ENCODE measurements around the gene MRTFA.
A peak's percentile ranks its signal among the peaks of the same experiment; 100 is the strongest.
"Not testable (repeated sequence)": the region's sequence is repeated elsewhere in the genome, so short reads cannot be mapped to it uniquely, and the experiment has no call there.

Gene MRTFA

GRCh38 chr22:40656651-40657050, 20.1 kb upstream of the MRTFA start:
- DNase-seq = not testable (repeated sequence)

DNA sequence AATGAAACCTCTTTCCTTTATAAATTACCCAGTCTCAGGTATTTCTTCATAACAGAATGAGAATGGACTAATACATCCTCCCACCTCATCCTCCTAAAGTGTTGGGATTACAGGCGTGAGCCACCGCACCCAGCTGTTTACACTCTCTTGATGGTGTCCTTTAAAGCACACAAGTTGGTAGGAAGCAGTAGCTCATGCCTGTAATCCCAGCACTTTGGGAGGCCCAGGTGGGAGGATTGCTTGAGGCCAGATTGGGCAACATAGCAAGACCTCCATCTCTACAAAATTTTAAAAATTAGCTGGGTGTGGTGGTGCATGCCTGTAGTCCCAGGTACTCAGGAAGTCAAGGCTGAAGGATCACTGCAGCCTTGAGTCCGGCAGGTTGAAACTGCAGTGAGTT, 19.4 kb upstream of the MRTFA start:
- DNase-seq = not testable (repeated sequence)

GRCh38 chr22:40654522-40655167, 18.1 kb upstream of the MRTFA start:
- DNase-seq = peak; percentile 30

- no peak for DNase-seq
Observed at GRCh38 chr22:40653361-40653760, 16.8 kb upstream of the MRTFA start.

DNA sequence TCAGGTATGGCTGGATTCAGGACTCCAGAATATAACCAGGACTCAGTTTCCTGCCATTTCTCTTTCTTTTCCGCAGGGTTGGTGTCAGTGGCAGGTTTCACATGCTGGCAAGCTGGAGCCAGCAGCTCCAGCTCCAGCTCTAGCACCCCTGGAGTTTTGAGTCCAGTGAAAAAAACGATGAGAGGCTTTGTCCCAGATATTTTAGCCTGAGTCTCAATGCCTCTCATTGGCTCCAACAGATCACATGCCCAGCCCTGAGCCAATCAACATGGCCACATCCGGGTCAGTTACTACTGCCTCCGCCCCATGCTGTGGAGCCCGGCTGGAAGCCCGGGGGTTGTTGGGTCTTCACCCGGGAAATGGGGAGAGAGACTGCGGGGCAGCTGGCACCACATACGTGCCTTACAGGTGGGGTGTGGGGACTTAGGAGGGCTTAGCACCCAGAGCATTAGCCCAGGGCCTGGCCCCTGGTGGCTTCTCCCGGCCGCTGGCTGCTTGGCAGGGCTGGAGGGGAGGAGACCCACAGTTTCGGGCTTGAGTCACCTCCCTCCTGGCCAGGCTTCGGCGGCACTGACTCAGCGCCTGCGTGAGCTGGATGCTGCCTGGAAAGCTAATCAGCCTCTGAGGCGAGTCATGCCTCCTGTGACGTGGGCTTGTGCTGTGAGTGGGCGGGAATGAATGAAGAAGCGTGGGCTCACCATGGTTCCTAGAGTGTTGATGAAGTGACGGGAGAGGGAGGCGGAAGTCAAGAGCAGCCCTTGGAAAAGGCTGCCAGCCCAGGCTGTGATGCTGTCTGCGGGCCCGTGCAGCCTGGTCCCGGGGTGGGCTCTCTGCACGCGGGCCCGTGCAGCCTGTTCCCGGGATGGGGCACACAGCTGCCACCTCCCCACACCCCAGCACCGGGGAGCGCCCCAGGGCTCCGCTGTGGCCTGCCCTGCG, 15.3 kb upstream of the MRTFA start:
- DNase-seq = peak; percentile 91

DNA sequence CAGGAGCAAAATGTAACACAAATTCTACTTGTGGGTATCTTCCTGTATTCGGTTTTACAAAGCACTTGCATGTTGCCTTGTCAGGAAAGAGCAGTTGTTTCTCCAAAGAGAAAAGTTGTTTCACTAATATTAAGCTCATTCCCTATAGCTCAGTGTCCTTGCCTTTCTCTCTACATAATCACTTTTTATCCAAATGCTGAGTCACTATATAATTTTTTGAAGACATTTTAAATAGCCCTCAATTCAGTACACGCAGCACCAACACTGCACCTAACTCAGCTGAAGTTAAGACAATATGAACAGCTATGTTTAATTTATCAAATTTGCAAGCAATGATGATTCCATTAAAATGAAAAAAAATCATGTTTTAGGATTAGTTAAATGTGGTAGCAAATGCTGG, 14.5 kb upstream of the MRTFA start:
- DNase-seq = no peak

DNA sequence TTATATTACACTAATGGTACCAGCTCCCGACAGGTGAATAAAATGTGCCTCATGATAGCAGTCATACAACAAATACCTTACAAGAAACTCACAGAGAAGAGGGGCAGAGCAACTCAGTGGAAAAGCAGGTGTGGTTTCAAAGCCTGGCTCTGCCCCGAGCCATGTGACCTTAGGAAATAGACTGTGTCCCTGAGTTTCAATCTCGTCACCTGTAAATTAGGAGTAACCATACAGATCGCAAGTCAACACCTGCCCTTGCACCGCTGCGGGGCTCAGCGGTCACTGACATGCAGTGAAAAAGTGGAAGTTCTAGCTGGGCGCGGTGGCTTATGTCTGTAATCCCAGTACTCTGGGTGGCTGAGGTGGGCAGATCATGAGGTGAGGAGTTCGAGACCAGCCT, 11.9 kb upstream of the MRTFA start:
- DNase-seq = no peak

DNA sequence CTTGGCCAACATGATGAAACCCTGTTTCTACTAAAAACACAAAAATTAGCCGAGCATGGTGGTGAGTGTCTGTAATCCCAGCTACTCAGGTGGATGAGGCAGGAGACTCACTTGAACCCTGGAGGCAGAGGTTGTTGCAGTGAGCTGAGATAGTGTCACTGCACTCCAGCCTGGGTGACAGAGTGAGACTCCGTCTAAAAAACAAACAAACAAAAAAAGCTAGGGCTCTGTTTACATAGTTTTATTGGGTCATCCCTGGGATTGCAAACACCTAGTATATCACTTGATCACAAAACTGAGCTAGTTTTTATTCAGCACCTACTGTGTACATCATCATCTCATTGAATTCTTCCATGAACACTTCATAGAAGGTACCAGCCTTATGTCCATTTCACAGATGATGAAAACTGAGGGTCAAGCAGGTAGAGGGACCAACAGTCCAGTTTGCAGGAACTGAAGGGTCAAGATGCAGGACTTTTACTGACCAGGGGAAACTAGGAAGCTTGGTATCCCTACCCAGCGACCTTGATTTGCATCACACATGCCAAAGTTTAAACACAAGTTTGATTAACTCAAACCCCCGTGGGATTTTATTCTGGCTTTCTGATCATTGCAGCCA, 9.2 kb upstream of the MRTFA start:
- no peak for DNase-seq

DNA sequence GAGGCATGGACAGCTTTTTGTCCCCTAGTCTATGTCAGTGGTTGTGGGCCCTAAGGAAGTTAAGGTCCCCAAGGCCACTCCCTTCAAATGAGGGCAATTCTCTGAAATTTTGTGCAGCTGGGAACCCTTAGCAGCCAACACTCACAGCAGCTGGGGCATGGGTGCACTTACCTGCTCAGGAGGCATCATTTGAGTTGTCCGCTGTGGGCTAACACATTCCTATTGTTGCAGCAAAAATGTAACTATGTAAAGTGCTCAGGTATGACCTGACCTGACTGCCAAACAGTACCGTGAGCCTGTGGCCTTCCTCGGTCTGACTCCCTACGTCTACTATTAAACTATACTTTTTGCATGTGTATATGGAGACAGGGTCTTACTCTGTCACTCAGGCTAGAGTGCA, 5.8 kb upstream of the MRTFA start:
- DNase-seq = no peak

GRCh38 chr22:40641269-40641668, 4.8 kb upstream of the MRTFA start:
- no peak for DNase-seq

GRCh38 chr22:40638261-40638660, 1.7 kb upstream of the MRTFA start:
- no peak for DNase-seq

GRCh38 chr22:40637183-40638150, 948 bp upstream of the MRTFA start:
- peak; percentile 38 for DNase-seq

DNA sequence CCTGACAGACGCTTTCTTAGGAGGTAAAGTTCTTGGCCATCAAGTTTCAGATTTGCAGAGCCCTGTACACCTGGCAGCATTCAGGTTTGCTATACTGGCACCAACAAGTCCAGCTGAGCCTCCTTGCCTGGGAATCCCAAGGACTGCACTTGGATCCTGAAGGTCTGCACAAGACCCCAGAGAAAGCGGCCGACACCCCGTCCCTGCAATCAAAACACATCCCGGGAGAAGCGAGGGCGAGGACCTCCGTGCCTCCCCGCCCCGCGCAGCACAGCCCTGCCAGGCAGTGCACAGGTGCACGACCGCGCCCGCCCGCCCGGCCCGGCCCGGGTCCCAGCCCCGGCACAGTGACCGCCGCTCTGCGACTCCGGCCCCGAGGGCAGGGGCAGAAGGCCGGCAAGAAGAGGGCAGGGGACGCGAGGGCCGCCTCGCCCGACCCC, 559 bp downstream of the MRTFA start:
- no peak for DNase-seq

DNA sequence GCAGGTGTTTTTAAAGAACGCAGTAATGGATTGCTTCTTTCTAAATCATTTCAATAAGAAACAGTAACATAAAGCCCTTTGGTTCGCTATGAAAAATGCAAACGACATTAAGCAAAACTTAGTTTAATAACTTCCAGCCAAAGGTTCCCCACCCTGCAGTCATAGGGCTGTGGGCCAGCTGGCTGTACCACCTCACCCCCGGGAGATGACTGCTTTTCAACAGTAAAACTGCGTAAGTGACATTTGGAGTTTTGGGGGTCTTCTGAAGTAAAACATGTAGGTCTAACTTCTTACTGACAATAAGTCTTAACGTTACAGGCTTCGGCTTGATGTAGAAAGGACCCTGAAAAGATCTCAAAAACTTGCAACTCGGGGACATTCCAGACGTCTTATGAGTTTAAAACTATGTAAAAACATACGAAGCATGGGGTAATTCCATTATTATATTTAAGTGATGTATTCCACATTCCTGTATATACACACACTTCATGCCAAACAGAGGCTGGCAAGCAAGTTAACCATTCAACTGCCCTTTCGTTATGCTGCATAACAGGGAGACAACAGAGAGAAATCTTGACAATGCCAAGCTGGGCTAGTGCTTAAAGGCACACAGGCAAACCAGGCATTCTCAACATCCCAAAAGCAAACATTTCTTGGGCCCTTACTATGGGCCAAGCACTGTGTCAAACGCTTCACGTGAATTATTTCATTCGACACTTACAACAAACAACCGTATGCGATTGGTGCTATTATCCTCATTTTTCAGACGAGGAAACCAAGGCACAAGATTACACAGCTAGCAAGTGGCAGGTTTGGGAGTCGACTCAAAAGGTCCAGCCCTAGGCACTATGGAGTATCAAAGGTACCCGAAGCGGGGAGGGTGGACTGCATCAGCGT, 1.2 kb downstream of the MRTFA start:
- no peak for DNase-seq

GRCh38 chr22:40634119-40634903, 2.2 kb downstream of the MRTFA start:
- no peak for DNase-seq

GRCh38 chr22:40633036-40633435, 3.5 kb downstream of the MRTFA start:
- no peak for DNase-seq

DNA sequence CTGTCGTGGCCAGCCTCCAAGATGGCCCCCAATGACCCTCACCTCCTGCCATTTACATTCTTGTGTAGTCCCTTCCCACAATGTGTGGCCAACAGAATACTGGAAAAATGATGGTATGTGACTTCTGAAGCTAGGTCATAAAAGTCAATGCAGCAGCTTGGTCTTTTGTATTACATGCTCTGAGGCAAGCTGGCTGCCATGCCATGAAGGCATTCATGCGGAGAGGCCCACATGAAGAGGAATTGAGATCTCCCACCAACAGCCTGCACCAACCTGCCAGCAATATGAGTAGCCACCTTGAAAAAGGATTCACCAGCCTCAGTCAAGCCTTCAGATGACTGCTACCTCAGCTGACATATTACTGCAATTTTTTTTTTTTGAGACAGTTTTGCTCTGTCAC, 4.6 kb downstream of the MRTFA start:
- no peak for DNase-seq

DNA sequence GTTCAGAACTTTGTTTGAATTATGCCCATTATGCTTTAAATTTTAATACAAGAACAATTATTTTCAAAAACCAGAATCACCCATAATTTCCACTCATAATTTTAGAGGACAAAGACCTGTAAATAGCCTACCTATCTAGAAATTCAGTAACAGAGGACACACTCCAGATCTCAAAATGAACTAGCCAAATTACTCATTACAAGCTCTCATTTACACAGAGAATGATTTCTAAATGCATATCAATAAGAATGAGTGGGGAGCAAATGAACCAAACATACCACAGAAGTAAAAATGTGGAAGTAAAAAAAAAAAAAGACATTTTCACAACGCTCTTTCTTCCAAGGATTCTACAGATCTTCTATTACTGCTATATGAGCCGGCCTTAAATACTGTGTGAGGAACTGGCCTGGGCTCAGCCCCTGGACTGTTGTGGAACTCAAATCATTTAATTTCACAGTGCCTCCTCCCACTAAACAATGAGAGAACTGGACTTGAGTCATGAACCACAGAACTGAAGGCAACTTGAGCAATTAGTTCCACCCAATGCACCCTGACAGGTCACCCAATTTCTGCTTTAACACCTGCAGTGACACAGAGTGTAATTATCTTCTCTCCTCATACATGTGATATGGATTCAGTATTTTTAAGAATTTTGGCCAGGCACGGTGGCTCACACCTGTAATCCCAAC, 8.0 kb downstream of the MRTFA start:
- DNase-seq = no peak

- no peak for DNase-seq
Observed at GRCh38 chr22:40627612-40628011, 8.9 kb downstream of the MRTFA start.

GRCh38 chr22:40626851-40627250, 9.7 kb downstream of the MRTFA start:
- no peak for DNase-seq

All from NCI-H1105 (cell line).